ENCODE measurements around the gene GIGYF1. TPM values are rescaled to one million over a fixed set of nuclear protein-coding genes. Genes with fewer than 3 reads are reported as not detected.
"Not testable (repeated sequence)": the region's sequence is repeated elsewhere in the genome, so short reads cannot be mapped to it uniquely, and the experiment has no call there.

Gene GIGYF1
- total RNA-seq, 3 donors from 2014 or later: 34.6 to 49.8 (median 48.1) TPM

- H3K4me1 ChIP-seq (ENCODE audit: low read depth): peaks cover 8% of the 10 kb centered on the region
- DNase-seq (peak in 1 of 3 donors; percentile 17), ATAC-seq (peak; percentile 66)
- no peak overlapping the region for H3K4me3 ChIP-seq
- intact Hi-C loops (cut with DNase I, micrococcal nuclease): no loop called here
- no peaks in the 10 kb centered on the region for H3K9me3 ChIP-seq
- TF ChIP-seq, protein P1, sequence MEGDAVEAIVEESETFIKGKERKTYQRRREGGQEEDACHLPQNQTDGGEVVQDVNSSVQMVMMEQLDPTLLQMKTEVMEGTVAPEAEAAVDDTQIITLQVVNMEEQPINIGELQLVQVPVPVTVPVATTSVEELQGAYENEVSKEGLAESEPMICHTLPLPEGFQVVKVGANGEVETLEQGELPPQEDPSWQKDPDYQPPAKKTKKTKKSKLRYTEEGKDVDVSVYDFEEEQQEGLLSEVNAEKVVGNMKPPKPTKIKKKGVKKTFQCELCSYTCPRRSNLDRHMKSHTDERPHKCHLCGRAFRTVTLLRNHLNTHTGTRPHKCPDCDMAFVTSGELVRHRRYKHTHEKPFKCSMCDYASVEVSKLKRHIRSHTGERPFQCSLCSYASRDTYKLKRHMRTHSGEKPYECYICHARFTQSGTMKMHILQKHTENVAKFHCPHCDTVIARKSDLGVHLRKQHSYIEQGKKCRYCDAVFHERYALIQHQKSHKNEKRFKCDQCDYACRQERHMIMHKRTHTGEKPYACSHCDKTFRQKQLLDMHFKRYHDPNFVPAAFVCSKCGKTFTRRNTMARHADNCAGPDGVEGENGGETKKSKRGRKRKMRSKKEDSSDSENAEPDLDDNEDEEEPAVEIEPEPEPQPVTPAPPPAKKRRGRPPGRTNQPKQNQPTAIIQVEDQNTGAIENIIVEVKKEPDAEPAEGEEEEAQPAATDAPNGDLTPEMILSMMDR (IDR thresholded peaks at IDR 0.05): no peak
- no peaks in the 10 kb centered on the region for H3K36me3 ChIP-seq (ENCODE audit: low read depth)
Measured at GRCh38 chr7:100719523-100720278, 25.7 kb upstream of the GIGYF1 start.

DNA sequence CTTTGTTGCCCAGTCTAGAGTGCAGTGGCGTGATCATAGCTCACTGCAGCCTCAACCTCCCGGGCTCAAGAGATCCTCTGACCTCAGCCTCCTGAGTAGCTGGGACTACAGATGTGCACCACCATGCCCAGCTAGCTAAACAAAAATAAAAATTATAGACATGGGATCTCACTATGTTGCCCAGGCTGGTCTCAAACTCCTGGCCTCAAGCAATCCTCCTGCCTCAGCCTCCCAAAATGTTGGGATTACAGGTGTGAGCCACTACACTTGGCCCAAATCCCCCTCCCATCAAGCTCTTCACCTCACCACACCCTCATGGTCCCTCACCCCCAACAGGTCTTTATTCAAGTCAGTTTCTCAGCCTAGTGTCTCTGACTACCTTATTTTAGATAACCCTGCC, 23.0 kb upstream of the GIGYF1 start:
- ATAC-seq; H3K4me1 ChIP-seq (ENCODE audit: low read depth); H3K36me3 ChIP-seq (ENCODE audit: low read depth); DNase-seq; intact Hi-C loops (cut with DNase I, micrococcal nuclease); H3K4me3 ChIP-seq; H3K9me3 ChIP-seq: not testable (repeated sequence)

DNA sequence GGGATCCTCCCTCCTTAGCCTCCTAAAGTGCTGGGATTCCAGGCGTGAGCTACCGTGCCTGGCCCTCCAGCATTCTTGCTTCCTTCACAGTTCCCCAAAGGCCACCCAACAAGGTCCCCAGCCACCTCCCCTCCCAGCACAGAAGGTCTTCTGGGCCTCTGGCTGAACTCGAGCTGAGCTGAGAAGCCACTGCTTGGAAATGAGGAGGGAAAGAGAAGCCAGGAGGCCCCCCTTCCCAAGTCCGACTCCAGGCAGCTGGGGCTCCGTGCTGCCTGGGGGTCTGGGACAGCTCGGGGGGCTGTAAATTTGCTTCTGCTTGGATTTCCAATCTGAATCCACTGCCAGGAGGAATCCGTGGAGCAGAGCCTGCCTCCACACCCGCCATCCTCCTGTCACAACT, 20.7 kb upstream of the GIGYF1 start:
- TF ChIP-seq, protein P1 (IDR thresholded peaks at IDR 0.05): no peak
- ATAC-seq (no peak), DNase-seq (no peak)
- H3K4me3 ChIP-seq: no peak overlapping the region
- H3K4me1 ChIP-seq (ENCODE audit: low read depth): peaks cover under 1% of the 10 kb centered on the region
- no peaks in the 10 kb centered on the region for H3K36me3 ChIP-seq (ENCODE audit: low read depth)
- intact Hi-C loops (cut with DNase I, micrococcal nuclease): no loop called here
- H3K9me3 ChIP-seq: no peaks in the 10 kb centered on the region

- no peaks in the 10 kb centered on the region for H3K36me3 ChIP-seq (ENCODE audit: low read depth)
- TF ChIP-seq, protein P1 (IDR thresholded peaks at IDR 0.05): no peak
- peaks cover 13% of the 10 kb centered on the region for H3K4me1 ChIP-seq (ENCODE audit: low read depth)
- no peak for ATAC-seq
- H3K4me3 ChIP-seq: no peak overlapping the region
- intact Hi-C loops (cut with DNase I, micrococcal nuclease): no loop called here
- no peak for DNase-seq
- no peaks in the 10 kb centered on the region for H3K9me3 ChIP-seq
Measured at GRCh38 chr7:100711369-100711768, 17.3 kb upstream of the GIGYF1 start.

GRCh38 chr7:100710452-100710851, 16.4 kb upstream of the GIGYF1 start:
- H3K4me3 ChIP-seq: no peak overlapping the region
- DNase-seq: no peak
- peaks cover 13% of the 10 kb centered on the region for H3K4me1 ChIP-seq (ENCODE audit: low read depth)
- intact Hi-C loops (cut with DNase I, micrococcal nuclease): no loop called here
- no peak for ATAC-seq
- H3K9me3 ChIP-seq: no peaks in the 10 kb centered on the region
- TF ChIP-seq, protein P1 (IDR thresholded peaks at IDR 0.05): no peak
- no peaks in the 10 kb centered on the region for H3K36me3 ChIP-seq (ENCODE audit: low read depth)

DNA sequence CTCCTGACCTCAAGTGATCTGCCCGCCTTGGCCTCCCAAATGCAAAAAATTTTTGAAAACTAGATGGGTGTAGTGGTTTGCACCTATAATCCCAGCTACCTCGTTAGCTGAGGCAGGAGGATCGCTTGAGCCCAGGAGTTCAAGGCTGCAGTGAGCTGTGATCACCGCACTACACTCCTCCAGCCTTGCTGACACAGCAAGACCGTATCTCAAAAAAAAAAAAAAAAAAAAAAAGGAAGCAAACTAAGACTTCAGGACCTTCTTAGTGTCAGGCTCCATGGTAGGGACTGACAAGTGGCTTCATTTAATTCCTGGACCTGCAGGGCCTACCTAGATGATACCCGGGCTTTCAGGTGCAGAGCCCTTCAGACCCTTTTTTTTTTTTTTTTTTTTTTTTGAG, 14.3 kb upstream of the GIGYF1 start:
- no peaks in the 10 kb centered on the region for H3K36me3 ChIP-seq (ENCODE audit: low read depth)
- H3K9me3 ChIP-seq: no peaks in the 10 kb centered on the region
- no peak for ATAC-seq
- H3K4me1 ChIP-seq (ENCODE audit: low read depth): peaks cover 13% of the 10 kb centered on the region
- intact Hi-C loops (cut with DNase I, micrococcal nuclease): loop anchor here in 1 of 2 donors (10.0 kb wide), 1 partner anchor 156 kb away; the partner anchor contains the start of gene TRIP6
- no peak for DNase-seq
- H3K4me3 ChIP-seq: no peak overlapping the region
- TF ChIP-seq, protein P1 (IDR thresholded peaks at IDR 0.05): no peak
